GM12878 (cell line): ENCODE results near the gene ANXA9. TPM values are rescaled to one million over a fixed set of nuclear protein-coding genes. Genes with fewer than 3 reads are reported as not detected.

Experiments used
- ATAC-seq: fragments of 200-7000 bp; cut with Tn5 transposase; 3 replicates; pipeline ENCODE4 v1.9.1; 2020; ENCODE audit warnings: mild to moderate bottlenecking, moderate library complexity
- BruUV-seq: library from RNA; stranded (reverse); fragments of 400-500 nt; replicated peaks from 2 replicates; lab custom pipeline; 2021; lab: Mats Ljungman, UMichigan
- CTCF ChIA-PET: fragments of 300-600 bp; sonication (Branson Sonifier 250); formaldehyde crosslinking; extraction: SDS; loops from one replicate; lab custom pipeline; 2021; ENCODE audit warnings: inconsistent platforms; lab: Yijun Ruan, JAX
- POLR2A ChIA-PET: fragments of 350-600 bp; formaldehyde crosslinking; extraction: SDS; loops from one replicate; lab custom pipeline; 2021; ENCODE audit warnings: inconsistent platforms; lab: Charles Lee
- RAD21 ChIA-PET: fragments of 300-600 bp; sonication (Branson Sonifier 250); formaldehyde crosslinking; loops from one replicate; lab custom pipeline; 2023; ENCODE audit warnings: antibody characterized with exemption; ENCODE audit not compliant: unreplicated experiment; lab: Charles Lee
- SMC1A ChIA-PET: fragments of 300-600 bp; sonication (Branson Sonifier 250); formaldehyde crosslinking; loops from one replicate; lab custom pipeline; 2023; ENCODE audit not compliant: unreplicated experiment, uncharacterized antibody; lab: Charles Lee
- DNase-seq: peaks from one replicate; pipeline ENCODE4 v3.0.0-alpha.2; 2011; ENCODE audit warnings: low read depth, low spot score
- FAIRE-seq: peaks from 3 replicates; lab custom pipeline; 2011; peaks lifted over from hg19 to GRCh38; lab: Jason Lieb, UNC
- H2AFZ ChIP-seq: 2 replicates; pipeline ENCODE4 v1.6.0; 2011; ENCODE audit warnings: low read depth, low read length, control low read depth; ENCODE audit not compliant: control insufficient read depth
- H3K27ac ChIP-seq: 2 replicates; pipeline ENCODE4 v1.5.1; 2011; ENCODE audit warnings: control low read depth; ENCODE audit not compliant: control insufficient read depth, insufficient read depth
- H3K27me3 ChIP-seq, 2 experiments: replicated peaks in 1 of 2; 2 replicates each; pipeline versions ENCODE4 v1.6.0 to v1.6.1; 2011; ENCODE audit warnings: low read length in 1 of 2; ENCODE audit not compliant: control insufficient read depth in 2 of 2, insufficient read depth in 2 of 2
- H3K36me3 ChIP-seq, 2 experiments: 2 replicates each; pipeline ENCODE4 v1.5.1; 2011; ENCODE audit warnings: low read length in 1 of 2; ENCODE audit not compliant: control insufficient read depth in 2 of 2, insufficient read depth in 2 of 2
- H3K4me1 ChIP-seq: 2 replicates; pipeline ENCODE4 v1.6.1; 2011; ENCODE audit warnings: mild to moderate bottlenecking, low read length, moderate library complexity, mixed read lengths; ENCODE audit not compliant: control insufficient read depth, insufficient read depth
- H3K4me2 ChIP-seq: 2 replicates; pipeline ENCODE4 v1.6.0; 2011; ENCODE audit warnings: control low read depth; ENCODE audit not compliant: control insufficient read depth, insufficient read depth
- H3K4me3 ChIP-seq: fragments of 200-600 bp; sonication (generic); 2 replicates; pipeline ENCODE4 v1.5.1; 2016
- H3K79me2 ChIP-seq: 2 replicates; pipeline ENCODE4 v1.6.0; 2011; ENCODE audit warnings: low read length; ENCODE audit not compliant: control insufficient read depth, insufficient read depth
- H3K9ac ChIP-seq: 2 replicates; pipeline ENCODE4 v1.8.0; 2011; ENCODE audit warnings: low read length, control low read depth, mixed read lengths; ENCODE audit not compliant: control insufficient read depth, insufficient read depth
- H3K9me3 ChIP-seq: replicated peaks from 3 replicates; pipeline ENCODE4 v1.5.1; 2011; ENCODE audit warnings: mild to moderate bottlenecking, low read length; ENCODE audit not compliant: control insufficient read depth, insufficient read depth
- H4K20me1 ChIP-seq: 2 replicates; pipeline ENCODE4 v1.6.0; 2011; ENCODE audit not compliant: control insufficient read depth, insufficient read depth
- CHD1 ChIP-seq: IDR thresholded peaks from 2 replicates; pipeline ENCODE4 v1.6.1; 2012; ENCODE audit warnings: low read depth, low read length, improper control_type of control experiment
- CTCF ChIP-seq, 3 experiments: IDR thresholded peaks in 2 of 3; conservative IDR thresholded peaks in 1 of 3; 2 replicates each; pipeline ENCODE4 v1.5.1; 2011; ENCODE audit warnings: low read depth in 3 of 3, low read length in 3 of 3, mild to moderate bottlenecking in 3 of 3, control low read depth in 2 of 3, moderate library complexity in 2 of 3, inconsistent platforms in 1 of 3, mixed read lengths in 1 of 3; ENCODE audit not compliant: control insufficient read depth in 2 of 3, insufficient read depth in 1 of 3; ENCODE audit errors: extremely low read depth in 1 of 3
- E2F4 ChIP-seq: IDR thresholded peaks from 2 replicates; pipeline ENCODE4 v1.6.1; 2012; ENCODE audit warnings: low read depth, low read length, improper control_type of control experiment
- EZH2 ChIP-seq: IDR thresholded peaks from 2 replicates; pipeline ENCODE4 v1.6.1; 2012; ENCODE audit warnings: low read depth, mild to moderate bottlenecking, control low read depth, inconsistent platforms, low read length, borderline replicate concordance; ENCODE audit not compliant: control insufficient read depth
- FOXM1 ChIP-seq: IDR thresholded peaks from 2 replicates; pipeline ENCODE4 v1.6.1; 2012; ENCODE audit warnings: low read depth, mild to moderate bottlenecking, inconsistent platforms, low read length, moderate library complexity
- GABPA ChIP-seq: IDR thresholded peaks from 2 replicates; pipeline ENCODE4 v1.6.1; 2014; ENCODE audit warnings: antibody characterized with exemption, low read depth, mild to moderate bottlenecking, inconsistent platforms
- IKZF2 ChIP-seq, 2 experiments: fragments of 450-650 bp; IDR thresholded peaks; 2 replicates each; pipeline ENCODE4 v1.6.1; 2017; ENCODE audit warnings: mild to moderate bottlenecking in 2 of 2, moderate library complexity in 2 of 2
- KAT2A ChIP-seq: conservative IDR thresholded peaks from 2 replicates; pipeline ENCODE4 v1.6.1; 2011; ENCODE audit warnings: low read depth, low read length; ENCODE audit not compliant: control insufficient read depth
- MEF2A ChIP-seq: IDR thresholded peaks from 2 replicates; pipeline ENCODE4 v1.6.1; 2011; ENCODE audit warnings: low read depth, mild to moderate bottlenecking, low read length, moderate library complexity; ENCODE audit not compliant: insufficient read depth
- MLLT1 ChIP-seq: fragments of 450-650 bp; IDR thresholded peaks from 2 replicates; pipeline ENCODE4 v1.6.1; 2016; ENCODE audit warnings: mild to moderate bottlenecking
- NFIC ChIP-seq: IDR thresholded peaks from 2 replicates; pipeline ENCODE4 v1.6.1; 2012; ENCODE audit warnings: low read depth, mild to moderate bottlenecking, inconsistent platforms, low read length, moderate library complexity
- PML ChIP-seq: IDR thresholded peaks from 2 replicates; pipeline ENCODE4 v1.6.1; 2012; ENCODE audit warnings: low read length, inconsistent platforms
- POU2F2 ChIP-seq: IDR thresholded peaks from 3 replicates; pipeline ENCODE4 v1.6.1; 2011; ENCODE audit warnings: low read depth, mild to moderate bottlenecking, low read length, borderline replicate concordance
- SRF ChIP-seq, 2 experiments: IDR thresholded peaks; 2 replicates each; pipeline ENCODE4 v1.6.1; 2011; ENCODE audit warnings: low read depth in 2 of 2, low read length in 2 of 2, mild to moderate bottlenecking in 1 of 2, moderate library complexity in 1 of 2
- ZBED1 ChIP-seq: IDR thresholded peaks from 2 replicates; pipeline ENCODE4 v1.6.1; 2016; ENCODE audit warnings: borderline replicate concordance
- ZBTB40 ChIP-seq: fragments of 450-650 bp; IDR thresholded peaks from 2 replicates; pipeline ENCODE4 v1.6.1; 2016; ENCODE audit warnings: mild to moderate bottlenecking, moderate library complexity, borderline replicate concordance
- ZNF274 ChIP-seq: IDR thresholded peaks from one replicate; pipeline ENCODE4 v1.8.0; 2011; ENCODE audit not compliant: insufficient read length, insufficient read depth
- WGBS: methylation state at CpG from one replicate; pipeline ENCODE4 v1.1.6; 2016; ENCODE audit warnings: low lambda C conversion rate; ENCODE audit not compliant: insufficient replicate concordance, insufficient coverage; ENCODE audit errors: missing lambda C conversion rate; 5-methylcytosine and 5-hydroxymethylcytosine counted together
- in situ Hi-C: fragments of 300-500 bp; cut with MboI; formaldehyde crosslinking; loops from 9 replicates; pipeline ENCODE4 v1.14.3; 2018; ENCODE audit warnings: mixed read lengths
- intact Hi-C: fragments of 100-400 bp; cut with micrococcal nuclease; formaldehyde crosslinking; loops from one replicate; pipeline ENCODE4 v1.14.2; 2022; ENCODE audit not compliant: unreplicated experiment
- polyA plus RNA-seq, 11 experiments: library from polyadenylated mRNA; depleted of rRNA in 4 of 11; unstranded in 6 of 11; stranded (reverse) in 5 of 11; fragments of >200 nt; fragmentation: Nextera tagmentation in 4 of 11; fragmentation: Illumina TruSeq in 1 of 11; extraction: Ambion mirVana in 4 of 11; extraction: Trizol in 1 of 11; gene quantifications; 1 replicate in 1 of 11; 2 replicates in 10 of 11; pipeline versions ENCODE4 v1.2.1 to v1.2.3, GENCODE V29; 2011 to 2016; ENCODE audit warnings: inconsistent platforms in 2 of 11, missing spikeins in 2 of 11, low read depth in 1 of 11
- total RNA-seq, 4 experiments: library from RNA; depleted of rRNA in 3 of 4; stranded (reverse); fragments of >200 nt in 3 of 4; fragmentation: Illumina TruSeq in 1 of 4; extraction: Trizol in 1 of 4; gene quantifications; 2 replicates each; pipeline versions ENCODE4 v1.2.1 to v1.2.3, GENCODE V29; 2013 to 2021

ANXA9 gene
- total and polyA plus RNA-seq, 10 of the 15 experiments (the other 5 are each of a cell fraction or from before 2014, with no cell fraction given) = 0.04 to 0.43 (median 0.18) TPM; not detected in 4

GRCh38 chr1:151037032-151037431 lies 54.9 kb downstream of the ANXA9 start:
- Histone ChIP-seq H3K9me3 (no peaks in the 10 kb centered on the region), H2AFZ (no peak overlapping the region), H3K9ac (no peak overlapping the region), H3K27ac (no peak overlapping the region), H3K4me3 (no peak overlapping the region), H3K27me3 (no peaks in the 10 kb centered on the region), H3K36me3 (peaks cover 2% of the 10 kb centered on the region in 2 experiments; a peak in 2 of 4 replicates), H3K79me2 (no peaks in the 10 kb centered on the region), H3K4me2 (no peak overlapping the region), H3K4me1 (no peaks in the 10 kb centered on the region), H4K20me1 (no peaks in the 10 kb centered on the region)
- ATAC-seq = no peak
- 86% methylated on average over 6 of the region's 6 CpGs for WGBS
- intact Hi-C loops (no loop called here), in situ Hi-C loops (no loop called here)
- FAIRE-seq = no peak
- CTCF ChIA-PET = interaction anchor here (1.5 to 2.2 kb wide), 2 partner anchors 12 to 120 kb away, joined by 4 to 11 read pairs; partner anchors contain the start of gene TNFAIP8L2
- POLR2A ChIA-PET = no interaction called here
- no TSS peak for BruUV-seq
- DNase-seq = no peak
- SMC1A ChIA-PET = no interaction called here
- RAD21 ChIA-PET = no interaction called here
- TF ChIP-seq NFIC = no peak
- no peak for TF ChIP-seq KAT2A
- TF ChIP-seq E2F4 = no peak
- TF ChIP-seq MEF2A = no peak
- TF ChIP-seq ZBTB40 = no peak
- no peak for TF ChIP-seq POU2F2
- TF ChIP-seq ZNF274 = no peak
- no peak for TF ChIP-seq CTCF (IDR thresholded peaks at IDR 0.05 in 2 of 3, conservative IDR thresholded peaks at IDR 0.05 in 1 of 3; ENCODE audit: control insufficient read depth in 2 of 3, extremely low read depth in 1 of 3, insufficient read depth in 1 of 3, low read depth in 3 of 3, low read length in 3 of 3)
- no peak for TF ChIP-seq CHD1
- no peak for TF ChIP-seq SRF (IDR thresholded peaks at IDR 0.05; ENCODE audit: low read depth in 2 of 2, low read length in 2 of 2)
- no peak for TF ChIP-seq IKZF2 (IDR thresholded peaks at IDR 0.05)
- TF ChIP-seq ZBED1 = no peak
- no peak for TF ChIP-seq MLLT1
- TF ChIP-seq PML = no peak
- TF ChIP-seq EZH2 = no peak
- no peak for TF ChIP-seq GABPA
- no peak for TF ChIP-seq FOXM1
